HG03460 (cell line): ENCODE measurements around the gene TDRD9.
"Not testable (repeated sequence)": the region's sequence is repeated elsewhere in the genome, so short reads cannot be mapped to it uniquely, and the experiment has no call there.

Experiments
- ATAC-seq: cut with Tn5 transposase; IDR thresholded peaks from one replicate; pipeline ENCODE4 v1.9.1; 2021; ENCODE audit not compliant: unreplicated experiment

The TDRD9 gene

GRCh38 chr14:103974575-103974974 lies 46.3 kb downstream of the TDRD9 start:
- ATAC-seq = no peak

GRCh38 chr14:103980623-103981238 lies 52.5 kb downstream of the TDRD9 start:
- not testable (repeated sequence) for ATAC-seq

GRCh38 chr14:103984196-103984595 lies 55.9 kb downstream of the TDRD9 start:
- ATAC-seq = no peak

GRCh38 chr14:103989034-103989433 lies 60.8 kb downstream of the TDRD9 start:
- no peak for ATAC-seq

GRCh38 chr14:103989964-103990363 lies 61.7 kb downstream of the TDRD9 start:
- no peak for ATAC-seq

- no peak for ATAC-seq
Observed at GRCh38 chr14:103994535-103995184, 66.4 kb downstream of the TDRD9 start.

- no peak for ATAC-seq
Observed at GRCh38 chr14:103995876-103996275, 67.6 kb downstream of the TDRD9 start.

- ATAC-seq = no peak
Observed at GRCh38 chr14:103997391-103997790, 69.1 kb downstream of the TDRD9 start.

GRCh38 chr14:103998027-103998426 lies 69.8 kb downstream of the TDRD9 start:
- ATAC-seq = no peak

GRCh38 chr14:103999795-104000440 lies 71.7 kb downstream of the TDRD9 start:
- ATAC-seq = no peak

GRCh38 chr14:104001003-104001402 lies 72.7 kb downstream of the TDRD9 start:
- ATAC-seq = no peak

GRCh38 chr14:104003616-104004015 lies 75.4 kb downstream of the TDRD9 start:
- no peak for ATAC-seq

GRCh38 chr14:104004849-104005248 lies 76.6 kb downstream of the TDRD9 start:
- ATAC-seq = no peak

- no peak for ATAC-seq
Observed at GRCh38 chr14:104005489-104005888, 77.2 kb downstream of the TDRD9 start.

GRCh38 chr14:104007121-104007520 lies 78.9 kb downstream of the TDRD9 start:
- ATAC-seq = no peak

GRCh38 chr14:104009297-104009696 lies 81.0 kb downstream of the TDRD9 start:
- no peak for ATAC-seq

GRCh38 chr14:104011824-104012517 lies 83.7 kb downstream of the TDRD9 start:
- no peak for ATAC-seq

GRCh38 chr14:104014764-104015163 lies 86.5 kb downstream of the TDRD9 start:
- ATAC-seq = no peak

GRCh38 chr14:104016873-104017650 lies 88.8 kb downstream of the TDRD9 start:
- ATAC-seq = no peak

- no peak for ATAC-seq
Observed at GRCh38 chr14:104019029-104019428, 90.8 kb downstream of the TDRD9 start.

- no peak for ATAC-seq
Observed at GRCh38 chr14:104019806-104020205, 91.5 kb downstream of the TDRD9 start.
